ENCODE measurements around the gene FLNC.
A peak's percentile ranks its signal among the peaks of the same experiment; 100 is the strongest.

FLNC gene

DNA sequence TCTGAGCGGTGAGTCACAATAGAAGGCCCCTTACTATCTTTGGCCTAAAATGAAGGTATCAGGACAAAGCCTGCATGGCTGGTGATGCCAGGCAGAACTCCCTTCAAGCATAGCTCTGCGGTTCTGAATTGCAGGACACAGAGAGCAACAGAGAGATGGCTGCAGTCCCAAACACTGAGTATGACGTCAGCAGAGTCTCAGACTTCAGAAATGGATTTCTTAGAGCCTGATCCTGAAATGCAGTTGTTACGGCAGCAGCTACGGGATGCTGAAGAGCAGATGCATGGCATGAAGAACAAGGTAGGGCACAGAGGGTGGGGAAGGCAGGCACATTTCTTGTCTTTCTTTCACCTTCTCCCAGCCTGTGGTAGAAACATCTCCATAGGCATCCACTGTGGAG lies 25.0 kb upstream of the FLNC start:
- no peak for DNase-seq

DNA sequence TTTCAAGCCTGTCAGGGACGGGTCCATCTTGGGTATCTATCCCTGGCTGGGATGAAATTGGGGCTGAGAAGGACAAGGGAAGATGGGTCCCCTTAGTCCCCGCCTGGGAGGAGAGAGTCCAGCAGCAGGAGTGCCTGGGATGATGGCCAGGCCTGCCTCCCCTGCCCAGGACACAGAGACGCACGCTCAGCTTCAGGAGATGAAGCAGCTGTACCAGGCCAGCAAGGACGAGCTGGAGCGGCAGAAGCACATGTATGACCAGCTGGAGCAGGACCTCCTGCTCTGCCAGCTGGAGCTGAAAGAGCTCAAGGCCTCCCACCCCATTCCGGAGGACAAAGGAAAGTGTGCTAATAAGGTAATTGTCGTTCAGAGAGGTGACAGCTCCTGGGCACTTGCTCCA lies 23.0 kb upstream of the FLNC start:
- DNase-seq, result no peak

DNA sequence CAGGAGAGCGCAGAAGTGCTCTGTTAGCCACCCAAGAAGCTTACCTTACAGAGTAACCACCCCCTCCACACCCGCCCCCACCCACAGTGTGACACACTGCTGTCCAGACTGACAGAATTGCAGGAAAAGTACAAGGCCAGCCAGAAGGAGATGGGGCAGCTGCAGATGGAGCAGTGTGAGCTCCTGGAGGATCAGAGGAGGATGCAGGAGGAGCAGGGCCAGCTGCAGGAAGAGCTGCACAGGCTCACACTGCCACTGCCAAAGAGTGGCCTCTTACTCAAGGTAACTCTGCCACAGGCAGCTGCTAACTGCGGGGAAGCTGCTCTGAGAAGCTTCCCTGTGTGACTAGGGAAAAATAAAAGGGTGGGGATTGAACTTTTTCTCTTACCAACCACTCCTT lies 20.8 kb upstream of the FLNC start:
- no peak for DNase-seq

GRCh38 chr7:128810473-128810872 lies 19.7 kb upstream of the FLNC start:
- DNase-seq, result no peak

DNA sequence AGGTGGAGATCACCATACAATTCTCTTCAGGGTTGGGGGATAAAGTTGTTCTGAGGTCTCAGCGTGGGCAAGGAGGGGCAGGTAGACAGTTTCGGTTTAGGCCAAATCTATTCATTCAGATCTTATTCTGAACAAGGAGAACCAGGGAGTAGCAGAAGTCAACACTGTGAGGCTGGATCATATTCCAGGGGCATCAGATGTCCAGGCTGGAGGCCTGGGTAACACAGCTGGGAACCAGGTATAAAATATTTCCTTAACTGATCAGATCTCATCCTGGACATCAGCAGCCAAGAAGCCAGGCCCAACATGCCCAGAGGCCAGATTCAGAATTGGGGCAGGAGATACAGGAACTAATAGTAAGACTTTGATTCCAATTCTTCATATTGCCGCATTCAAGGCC lies 19.2 kb upstream of the FLNC start:
- no peak for DNase-seq

- no peak for DNase-seq
Measured at GRCh38 chr7:128811631-128812430, 18.4 kb upstream of the FLNC start.

GRCh38 chr7:128812514-128813168 lies 17.6 kb upstream of the FLNC start:
- no peak for DNase-seq

DNA sequence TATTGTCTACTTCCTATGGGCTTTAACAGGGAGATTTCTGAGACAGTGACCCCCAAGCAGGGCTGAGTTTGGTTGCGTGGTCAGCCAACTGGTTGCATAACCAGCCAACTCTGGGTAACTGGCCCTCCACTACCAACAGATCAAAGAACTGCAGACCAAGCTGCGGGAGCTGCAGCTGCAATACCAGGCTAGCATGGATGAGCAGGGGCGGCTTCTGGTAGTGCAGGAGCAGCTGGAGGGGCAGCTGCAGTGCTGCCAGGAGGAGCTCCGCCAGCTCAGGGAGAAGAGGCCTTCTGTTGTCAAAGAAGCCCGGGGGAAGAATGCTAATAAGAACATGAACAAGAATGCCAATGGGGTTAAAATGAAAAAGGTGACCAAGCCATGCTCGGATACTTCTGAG lies 15.7 kb upstream of the FLNC start:
- no peak for DNase-seq

- DNase-seq, result no peak
Measured at GRCh38 chr7:128815289-128815942, 14.8 kb upstream of the FLNC start.

DNA sequence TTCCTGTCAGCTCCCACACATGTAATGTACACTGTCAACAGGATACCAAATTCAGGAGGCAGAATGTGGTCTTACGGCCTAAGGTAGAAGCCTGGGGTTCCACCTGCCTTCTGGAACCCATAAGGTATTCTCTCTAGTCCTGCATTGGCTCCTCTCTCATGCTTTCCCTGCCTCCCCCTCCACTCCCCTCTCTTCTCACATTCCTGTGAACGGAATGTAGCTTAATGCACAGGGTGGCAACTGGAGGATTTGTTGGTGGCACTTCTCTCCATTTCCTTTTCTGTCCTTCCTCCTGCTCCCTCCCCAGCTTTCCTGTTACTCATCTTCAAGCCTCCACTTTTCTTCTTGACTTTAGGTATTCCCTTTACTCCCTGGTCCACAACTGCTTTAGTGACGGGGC lies 11.5 kb upstream of the FLNC start:
- no peak for DNase-seq

DNA sequence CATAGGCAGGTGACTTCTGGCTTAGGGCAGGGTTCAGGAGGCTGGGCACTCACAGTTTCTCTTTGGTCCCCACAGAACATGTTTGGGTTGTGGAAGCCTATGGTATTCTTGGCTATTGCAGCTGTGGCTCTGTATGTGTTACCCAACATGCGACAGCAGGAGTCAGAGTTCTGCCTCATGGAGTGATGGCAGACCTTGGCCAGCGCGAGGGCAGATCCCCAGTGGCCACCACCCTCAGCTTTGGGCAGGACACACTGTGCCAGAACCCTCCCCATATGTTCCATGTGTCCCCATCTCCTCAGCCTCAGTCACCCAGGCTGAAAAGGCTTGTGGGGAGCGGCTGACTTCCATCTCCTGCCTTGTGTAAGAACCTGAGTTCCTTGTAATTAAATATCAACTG lies 8.5 kb upstream of the FLNC start:
- no peak for DNase-seq

DNA sequence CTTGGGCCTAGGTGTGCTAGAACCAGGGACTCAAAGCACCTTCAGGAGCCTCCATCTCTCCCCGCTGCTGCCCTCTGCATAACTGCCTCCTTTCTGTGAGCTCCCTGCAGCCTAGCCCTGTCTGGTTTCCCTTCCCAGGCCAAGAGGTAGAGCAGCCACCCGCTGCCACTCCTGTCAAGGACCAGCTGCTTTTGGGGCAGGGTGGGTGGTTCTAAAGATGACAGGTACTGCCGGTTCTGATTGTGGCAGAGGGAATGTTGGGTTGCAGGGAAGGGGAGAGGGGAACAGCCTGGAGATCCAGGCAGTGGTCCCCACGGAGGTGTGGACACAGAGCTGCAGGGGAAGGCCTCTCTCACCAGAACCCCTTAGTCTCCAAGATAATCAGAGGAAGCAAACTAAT lies 3.7 kb upstream of the FLNC start:
- no peak for DNase-seq

DNA sequence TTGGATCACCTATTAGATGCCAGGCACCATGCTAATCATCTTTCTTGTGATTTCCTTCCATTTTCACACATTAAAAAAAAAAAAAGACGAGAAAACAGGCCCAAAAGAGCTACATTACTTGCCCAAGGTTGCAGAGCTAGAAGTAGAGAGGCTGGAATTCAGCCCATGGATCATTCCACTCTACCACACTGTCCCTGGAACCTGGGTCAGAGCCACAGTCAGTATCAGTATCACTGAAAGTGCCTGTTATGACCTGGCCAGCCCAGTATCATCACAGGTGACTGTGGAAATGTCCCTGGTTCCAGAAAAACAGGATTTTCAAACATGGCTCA lies 3.3 kb upstream of the FLNC start:
- DNase-seq, result no peak

DNA sequence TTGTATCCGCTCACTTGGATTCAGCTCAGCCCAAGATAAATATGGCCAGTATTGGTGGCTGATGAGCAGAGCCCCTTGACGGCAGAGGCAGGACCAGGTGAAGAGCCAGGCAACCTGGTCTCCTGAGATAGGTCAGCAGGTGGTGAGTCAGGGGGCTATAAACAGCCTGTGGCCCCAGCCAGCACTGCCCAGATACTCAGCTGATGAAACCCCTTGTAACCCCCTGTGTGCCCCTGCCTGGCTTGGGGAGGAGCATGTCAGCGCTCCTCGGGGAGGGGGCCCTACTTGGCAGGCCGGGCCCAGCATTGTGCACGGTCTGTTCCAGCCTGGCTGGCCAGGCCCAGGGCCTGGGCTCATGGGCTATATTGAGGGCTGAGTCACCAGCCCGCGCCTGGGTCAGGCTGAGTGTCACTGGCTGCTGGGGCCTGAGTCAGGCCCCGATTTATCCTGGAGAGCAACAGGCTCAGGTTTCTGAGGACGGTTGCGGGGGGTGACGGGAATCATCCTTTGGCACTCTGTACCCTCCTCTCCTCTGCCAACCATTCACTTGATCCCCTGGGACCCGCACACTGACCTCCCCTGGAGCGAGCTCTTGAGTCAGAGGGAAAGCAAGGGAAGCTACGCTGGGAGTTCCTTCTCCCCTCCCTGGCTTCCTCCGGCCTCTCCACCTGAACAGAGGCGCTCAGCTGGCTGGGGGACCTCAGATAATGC lies 2.8 kb upstream of the FLNC start:
- no peak for DNase-seq

DNA sequence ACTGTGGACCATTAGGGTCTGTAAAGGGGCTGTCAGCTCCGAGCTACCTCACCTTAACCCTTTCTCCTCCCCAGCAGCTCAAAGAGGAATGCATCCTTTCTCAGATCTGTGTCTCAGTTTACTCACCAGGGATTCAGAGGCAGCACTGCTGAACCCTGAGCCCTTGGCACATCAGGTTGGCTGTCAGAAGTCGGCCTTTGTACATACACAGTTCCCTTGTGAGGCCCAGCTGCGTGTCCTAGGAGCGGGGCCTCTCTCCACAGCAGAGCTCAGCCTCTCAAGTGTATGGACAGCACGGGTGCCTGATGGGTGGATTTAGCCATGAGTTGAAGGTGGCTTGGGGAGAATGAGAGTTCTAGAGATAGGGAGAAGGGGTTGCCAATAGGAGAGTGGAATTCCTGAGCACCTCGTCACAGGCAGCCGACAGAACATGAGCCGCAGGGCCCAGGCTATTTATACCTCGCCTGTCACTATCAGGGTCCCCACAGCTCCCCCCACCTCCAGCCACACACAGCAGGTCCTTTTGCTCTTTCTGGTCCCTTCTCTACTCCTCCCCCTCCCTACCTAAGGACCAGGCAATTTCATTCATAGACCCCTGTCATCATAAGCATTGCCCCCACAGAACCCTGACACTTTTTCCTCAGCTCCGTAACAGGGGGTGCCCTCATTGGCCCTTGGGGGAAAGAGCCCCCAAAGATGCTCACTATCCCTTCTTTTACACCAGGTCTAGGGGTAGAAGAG lies 2.1 kb upstream of the FLNC start:
- DNase-seq, result no peak

DNA sequence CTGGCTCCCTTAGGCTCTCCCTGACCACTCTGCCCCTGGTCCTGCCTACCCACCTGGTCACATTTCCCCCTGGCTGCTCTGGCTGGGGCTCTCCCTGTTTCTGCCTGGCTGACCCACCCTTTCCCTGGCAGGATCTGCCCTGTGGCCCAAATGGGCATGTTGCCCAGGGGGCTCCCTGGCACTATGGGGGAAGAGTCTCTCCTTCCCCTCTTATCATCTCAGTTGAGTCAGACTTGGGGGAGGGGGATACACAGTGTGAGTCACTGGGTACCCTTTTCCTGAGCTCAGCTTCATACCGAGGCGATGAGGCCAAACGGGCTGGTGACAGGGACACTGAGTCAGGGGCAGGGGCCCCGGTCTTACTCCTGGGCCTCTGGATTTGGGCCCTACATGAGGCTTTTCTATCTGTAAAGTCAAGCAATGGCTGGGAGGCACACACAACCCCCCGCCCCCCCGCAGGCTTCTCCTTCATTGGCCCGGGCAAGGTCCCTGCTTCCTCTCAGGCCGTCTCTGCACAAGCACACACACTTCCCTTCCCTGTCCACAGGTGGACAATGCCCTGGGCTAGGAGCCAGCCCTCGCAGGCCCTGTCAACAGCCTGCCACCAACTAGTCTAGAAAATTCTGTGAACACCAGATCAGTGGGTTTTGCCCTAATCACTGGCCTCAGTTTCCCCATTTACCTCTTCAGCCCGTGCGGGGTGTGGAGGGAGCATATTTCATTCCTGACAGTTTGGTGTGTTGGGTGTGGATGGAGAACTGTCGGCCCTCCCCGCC lies 627 bp upstream of the FLNC start:
- DNase-seq, result no peak

GRCh38 chr7:128831178-128831993 lies 1.2 kb downstream of the FLNC start:
- DNase-seq, result peak; percentile 30 to 40

- DNase-seq, result peak in 1 of 2 experiments; percentile 23
Measured at GRCh38 chr7:128831994-128832879, 2.0 kb downstream of the FLNC start.

DNA sequence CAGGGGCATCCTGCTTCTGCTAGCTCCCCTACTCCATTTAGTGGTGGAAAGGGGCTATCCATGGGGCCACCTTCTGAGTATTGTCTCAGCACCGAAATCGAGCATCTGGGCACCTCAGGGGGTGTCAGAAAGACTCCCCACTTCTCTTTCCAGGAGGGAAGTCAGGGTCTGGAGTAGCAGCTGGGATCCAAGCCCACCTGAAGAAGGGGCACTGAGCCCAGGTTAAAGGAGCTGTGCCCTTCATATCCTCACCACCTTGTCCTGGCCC lies 2.6 kb downstream of the FLNC start:
- no peak for DNase-seq

- no peak for DNase-seq
Measured at GRCh38 chr7:128833148-128833945, 3.1 kb downstream of the FLNC start.
